HG02763 (cell line): ENCODE results near the gene BID.

Source experiments
- ATAC-seq: cut with Tn5 transposase; IDR thresholded peaks from one replicate; pipeline ENCODE4 v1.9.1; 2021; ENCODE audit warnings: mild to moderate bottlenecking, moderate library complexity; ENCODE audit not compliant: unreplicated experiment

Gene BID

DNA sequence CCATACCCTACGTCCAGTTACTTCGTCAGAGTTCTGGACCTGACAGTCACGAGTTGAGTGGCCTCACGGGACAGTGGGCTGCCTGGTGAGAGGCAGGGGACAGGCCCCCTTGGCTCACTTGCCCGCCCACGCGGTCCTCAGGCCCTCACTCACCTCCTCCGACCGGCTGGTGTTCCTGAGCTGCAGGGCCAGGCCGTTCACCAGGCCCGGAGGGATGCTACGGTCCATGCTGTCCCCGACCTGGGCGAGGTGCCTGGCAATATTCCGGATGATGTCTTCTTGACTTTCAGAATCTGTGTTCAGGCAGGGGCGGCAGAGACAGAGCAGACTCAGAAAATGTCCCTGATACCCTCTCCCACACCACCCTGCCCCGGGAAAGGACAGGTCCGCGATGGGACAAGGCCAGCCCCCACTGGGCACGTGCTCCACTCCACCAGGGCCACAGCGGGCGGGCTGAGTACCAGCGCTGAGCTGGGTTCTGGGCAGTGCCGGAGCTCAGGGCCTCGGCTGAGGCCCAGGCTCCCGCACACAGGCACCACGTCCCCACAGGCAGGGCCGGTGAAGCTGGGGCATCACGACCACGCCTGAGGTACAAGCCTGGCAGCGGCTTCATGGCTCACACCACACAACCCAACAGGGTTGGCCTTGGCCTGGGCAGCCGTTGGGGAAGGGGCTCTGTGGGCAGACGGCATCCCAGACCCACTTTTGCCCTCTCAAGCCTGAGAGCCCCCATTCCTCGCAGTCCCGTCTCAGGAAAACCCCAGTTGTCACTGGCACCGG is 34.9 kb downstream of the BID start:
- no peak for ATAC-seq

DNA sequence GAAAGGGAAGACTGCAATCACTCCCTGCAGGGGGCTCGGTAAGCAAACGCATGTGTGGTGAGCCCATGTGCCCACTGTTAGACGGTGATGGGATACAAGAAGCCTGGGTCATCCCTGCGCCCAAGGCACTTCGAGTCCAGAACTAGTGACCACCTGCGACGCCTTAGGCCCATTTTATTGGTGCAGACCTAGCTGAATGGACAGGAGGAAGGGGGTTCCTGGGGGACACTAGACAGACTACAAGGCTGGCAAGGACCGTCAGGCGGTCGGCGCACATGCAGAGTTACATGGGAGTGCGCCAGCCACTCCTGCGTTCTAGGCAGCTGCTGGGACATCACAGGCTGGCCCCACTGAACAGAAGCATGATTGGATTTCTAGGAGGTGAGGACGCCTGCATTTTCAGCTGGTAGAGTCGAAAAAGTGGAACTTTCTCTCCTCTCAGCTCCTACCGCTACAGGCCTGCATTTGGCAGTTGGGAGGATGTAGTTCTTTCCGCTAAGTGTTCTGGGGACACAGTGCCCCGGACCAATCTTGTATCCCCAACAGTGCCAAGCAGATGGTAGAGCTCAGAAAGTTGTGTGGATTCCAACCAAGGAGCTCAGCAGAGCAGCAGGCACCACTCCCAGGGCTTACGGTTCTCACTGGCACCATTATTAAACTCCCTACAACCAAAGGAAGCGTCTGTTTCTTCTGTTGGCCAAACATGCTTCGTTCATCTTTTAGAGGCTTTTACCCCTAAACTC is 35.7 kb downstream of the BID start:
- no peak for ATAC-seq

DNA sequence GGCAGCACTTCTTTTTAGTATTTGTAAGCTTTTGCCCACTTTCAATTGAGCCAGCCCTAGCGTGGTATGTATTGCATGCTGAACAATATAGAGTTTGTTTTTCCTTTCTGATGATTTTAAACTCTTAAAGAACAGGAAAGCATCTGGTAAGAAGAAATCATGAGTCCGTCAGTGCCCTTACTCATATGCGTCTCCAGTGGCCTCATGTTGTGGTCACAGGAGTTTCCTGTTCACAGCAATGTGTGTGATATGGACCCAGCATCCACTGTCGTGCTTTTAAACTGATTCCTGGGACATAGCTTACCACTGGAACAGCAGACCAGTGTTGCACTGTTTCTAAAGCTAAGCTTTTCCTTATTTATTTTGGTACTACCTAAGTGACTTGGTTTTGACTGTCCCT is 40.1 kb downstream of the BID start:
- no peak for ATAC-seq

DNA sequence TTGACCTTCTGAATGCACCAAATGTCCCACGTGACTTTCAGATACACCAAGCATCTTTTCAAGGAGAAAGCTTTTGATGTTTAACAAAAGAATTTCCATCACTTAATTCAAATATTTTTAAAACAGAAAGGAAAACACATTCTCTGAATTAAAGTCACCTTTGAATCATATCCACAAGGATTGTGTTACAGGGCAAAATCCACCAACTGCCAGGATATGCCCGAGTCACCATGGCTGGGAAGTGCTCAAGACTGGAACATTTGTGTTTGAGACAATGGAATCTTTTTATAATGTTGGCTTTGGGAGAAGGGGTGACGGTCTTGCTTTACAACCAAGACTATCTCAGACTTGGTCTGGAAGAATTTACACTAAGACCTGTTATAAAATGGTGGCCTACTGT is 40.8 kb downstream of the BID start:
- ATAC-seq = no peak

DNA sequence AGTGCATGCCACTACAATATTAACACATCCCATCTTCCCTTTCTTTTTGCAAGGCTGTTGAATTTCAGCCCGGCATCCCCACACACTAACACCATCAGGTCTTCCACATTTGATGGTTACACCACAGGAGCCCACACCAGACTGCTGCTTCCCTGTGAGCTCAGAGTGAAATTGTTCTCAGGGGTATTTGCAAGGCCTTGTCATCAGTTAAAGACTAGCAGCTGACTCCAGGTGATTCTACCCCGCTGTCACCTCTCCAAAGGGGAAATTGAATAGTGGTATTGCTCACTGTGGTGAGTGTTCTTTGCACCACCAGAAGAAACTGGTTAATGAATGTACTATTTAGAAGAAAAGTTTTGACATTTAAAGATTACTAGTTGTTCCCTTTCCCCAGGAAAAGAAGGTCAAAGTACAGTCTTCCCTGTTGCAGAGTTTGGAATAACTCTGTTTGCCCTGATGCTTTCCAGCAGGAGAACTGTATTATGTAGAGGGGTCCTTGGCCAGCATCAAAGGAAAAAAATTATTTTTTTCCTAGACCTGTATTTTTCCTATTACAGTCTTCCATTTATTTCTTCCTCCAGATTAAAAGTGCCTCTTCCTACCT is 41.9 kb downstream of the BID start:
- ATAC-seq = no peak

DNA sequence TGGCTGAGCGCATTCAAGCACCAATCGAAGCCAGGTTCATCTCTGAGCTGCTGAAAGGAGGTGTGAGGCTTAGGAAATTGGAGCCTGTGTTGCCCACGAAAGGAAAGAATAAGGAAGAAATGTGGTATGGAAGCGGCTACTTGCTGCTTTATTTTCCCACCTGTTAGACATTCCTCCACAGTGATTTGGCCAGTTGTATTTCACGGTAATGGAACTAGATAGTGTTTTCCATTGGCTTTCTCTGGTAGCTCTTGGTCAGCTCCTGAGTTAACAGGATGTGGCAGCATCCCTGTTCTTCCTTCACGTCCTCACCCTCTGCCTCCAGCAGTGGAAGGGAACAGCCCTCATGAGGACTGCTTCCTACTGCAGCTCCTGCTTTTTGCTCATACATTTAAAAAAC is 44.7 kb downstream of the BID start:
- no peak for ATAC-seq

DNA sequence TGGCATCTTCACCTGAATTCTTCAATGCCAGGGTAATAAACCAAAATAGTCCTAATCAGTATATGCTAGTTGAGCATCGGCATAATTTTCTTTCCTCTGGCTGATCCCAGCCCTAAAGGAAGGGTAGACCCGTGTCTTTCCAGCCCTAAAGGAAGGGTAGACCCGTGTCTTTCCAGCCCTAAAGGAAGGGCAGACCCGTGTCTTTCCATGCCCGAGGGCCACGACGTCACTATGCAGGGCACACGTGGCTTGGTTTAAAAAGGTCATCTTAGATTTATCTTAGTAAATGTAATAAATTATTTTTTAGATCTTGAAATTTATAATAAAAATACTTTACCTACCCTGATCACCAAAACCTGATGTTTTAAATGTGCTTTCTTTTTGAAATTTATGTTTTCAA is 45.5 kb downstream of the BID start:
- ATAC-seq = no peak

DNA sequence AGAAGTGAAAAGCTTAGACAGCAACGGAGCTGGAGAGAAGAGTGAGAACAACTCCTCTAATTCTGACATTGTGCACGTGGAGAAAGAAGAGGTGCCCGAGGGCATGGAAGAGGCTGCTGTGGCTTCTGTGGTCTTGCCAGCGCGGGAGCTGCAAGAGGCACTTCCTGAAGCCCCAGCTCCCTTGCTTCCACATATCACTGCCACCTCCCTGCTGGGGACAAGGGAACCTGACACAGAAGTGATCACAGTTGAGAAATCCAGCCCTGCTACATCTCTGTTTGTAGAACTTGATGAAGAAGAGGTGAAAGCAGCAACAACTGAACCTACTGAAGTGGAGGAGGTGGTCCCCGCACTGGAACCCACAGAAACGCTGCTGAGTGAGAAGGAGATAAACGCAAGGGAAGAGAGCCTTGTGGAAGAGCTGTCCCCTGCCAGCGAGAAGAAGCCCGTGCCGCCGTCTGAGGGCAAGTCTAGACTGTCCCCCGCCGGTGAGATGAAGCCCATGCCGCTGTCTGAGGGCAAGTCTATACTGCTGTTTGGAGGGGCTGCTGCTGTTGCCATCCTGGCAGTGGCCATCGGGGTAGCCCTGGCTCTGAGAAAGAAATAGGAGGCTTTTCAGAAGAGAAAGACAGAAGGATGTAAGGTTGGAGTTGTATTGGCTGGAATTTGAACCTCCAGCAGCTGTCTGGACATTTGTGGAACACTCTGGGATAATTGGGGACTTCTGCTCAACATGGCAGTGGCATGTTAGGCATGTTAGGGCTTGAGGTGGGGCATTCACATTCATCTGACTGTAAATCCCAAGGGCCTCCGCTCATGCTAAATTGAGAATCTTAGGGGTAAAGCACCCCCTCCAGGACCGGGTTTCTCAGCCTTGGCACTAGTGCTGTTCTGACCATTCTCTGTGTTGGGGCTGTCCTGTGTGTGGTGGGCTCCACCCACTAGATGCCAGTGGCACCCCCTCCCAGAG is 47.1 kb downstream of the BID start:
- ATAC-seq = no peak

DNA sequence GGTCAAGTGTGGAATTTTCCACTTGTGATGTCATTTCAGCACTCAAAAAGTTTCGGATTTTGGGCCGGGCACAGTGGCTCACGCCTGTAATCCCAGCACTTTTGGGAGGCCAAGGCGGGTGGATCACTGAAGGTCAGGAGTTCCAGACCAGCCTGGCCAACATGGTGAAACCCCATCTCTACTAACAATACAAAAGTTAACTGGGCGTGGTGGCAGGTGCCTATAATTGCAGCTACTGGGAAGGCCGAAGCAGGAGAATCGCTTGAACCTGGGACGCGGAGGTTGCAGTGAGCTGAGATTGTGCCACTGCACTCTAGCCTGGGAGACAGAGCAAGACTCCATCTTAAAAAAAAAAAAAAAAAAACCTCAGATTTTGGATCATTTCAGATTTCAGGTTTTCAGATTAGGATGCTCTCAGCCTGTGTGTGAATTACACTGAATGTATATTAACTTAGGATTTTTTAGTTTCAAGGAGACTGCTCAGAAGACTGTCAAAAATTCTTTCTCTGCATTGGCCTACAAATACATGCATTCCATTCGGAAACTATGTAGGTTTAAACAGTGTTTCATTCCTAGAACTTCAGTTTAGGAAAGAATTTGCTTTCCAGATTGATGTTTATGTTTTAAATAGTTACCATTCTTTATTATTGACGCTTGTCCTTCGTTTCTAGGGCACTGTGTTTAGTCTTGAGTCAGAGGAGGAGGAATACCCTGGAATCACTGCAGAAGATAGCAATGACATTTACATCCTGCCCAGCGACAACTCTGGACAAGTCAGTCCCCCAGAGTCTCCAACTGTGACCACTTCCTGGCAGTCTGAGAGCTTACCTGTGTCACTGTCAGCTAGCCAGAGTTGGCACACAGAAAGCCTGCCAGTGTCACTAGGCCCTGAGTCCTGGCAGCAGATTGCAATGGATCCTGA is 48.0 kb downstream of the BID start:
- ATAC-seq = no peak

DNA sequence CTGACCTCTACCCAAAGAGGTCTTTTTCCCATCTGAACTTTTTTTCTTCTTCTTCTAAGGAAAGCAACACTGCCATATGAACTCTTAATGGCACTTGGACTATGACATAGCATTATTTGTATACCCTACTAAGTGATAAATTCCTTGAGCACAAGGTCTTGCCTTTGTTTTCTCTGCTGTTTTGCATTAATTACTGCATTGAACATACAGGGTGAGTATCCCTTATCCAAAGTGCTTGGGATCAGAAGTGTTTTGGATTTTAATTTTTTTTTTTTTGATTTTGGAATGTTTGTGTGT is 48.8 kb downstream of the BID start:
- no peak for ATAC-seq

DNA sequence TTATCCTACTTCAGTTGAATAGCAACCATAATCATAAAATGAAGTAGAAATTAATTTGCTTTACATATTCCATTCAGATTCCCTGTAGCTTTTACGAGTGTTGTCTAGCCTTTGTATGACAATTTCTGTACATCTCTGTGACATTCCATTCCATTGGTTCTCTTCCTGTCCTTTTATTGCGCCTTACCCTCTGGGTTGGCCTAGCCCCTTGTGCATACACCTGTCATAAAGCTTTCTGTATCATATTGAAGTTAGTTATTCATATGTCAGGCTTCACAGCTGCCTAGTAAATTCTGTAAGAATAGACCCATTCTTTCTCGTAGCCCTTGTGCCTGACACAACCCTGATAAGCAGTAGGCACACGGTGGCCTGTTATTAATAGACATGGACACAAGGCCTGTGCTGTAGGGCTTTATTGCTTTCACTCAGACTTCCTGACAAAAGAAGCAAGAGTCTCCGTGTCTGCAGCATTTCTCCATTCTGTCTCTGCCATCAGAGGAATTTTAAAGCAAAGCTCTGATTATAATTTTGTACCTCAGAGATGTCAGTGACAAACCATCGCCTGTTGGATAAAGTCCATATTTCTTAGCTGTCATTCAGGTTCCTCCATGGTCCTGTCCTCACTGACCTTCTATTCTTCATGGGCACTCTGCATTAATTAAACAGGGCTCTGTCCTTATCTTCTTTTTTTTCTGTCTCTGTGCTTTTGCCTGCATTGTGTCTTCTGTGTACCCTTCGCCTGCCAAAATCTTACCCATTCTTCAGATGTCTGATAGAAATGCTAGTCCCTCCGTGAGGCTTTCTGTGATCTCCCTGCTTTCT is 49.4 kb downstream of the BID start:
- no peak for ATAC-seq

DNA sequence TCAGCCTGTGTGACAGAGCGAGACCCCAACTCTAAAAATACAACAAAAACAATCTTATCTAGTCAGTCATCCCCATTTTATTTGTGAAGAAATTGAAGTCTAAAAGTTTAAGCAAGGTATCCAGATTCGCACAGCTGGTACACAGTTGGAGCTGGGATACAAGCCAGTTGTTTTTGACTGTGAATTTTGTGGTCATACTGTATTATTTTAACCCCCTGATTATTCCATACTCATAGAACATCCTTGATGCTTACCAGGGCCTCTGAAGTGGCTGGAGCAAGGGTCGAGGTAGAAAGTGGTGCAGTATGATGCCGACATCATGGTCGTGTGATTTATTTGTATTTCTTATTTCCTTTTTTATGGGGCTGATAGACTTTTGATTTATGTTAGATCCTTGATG is 50.0 kb downstream of the BID start:
- no peak for ATAC-seq

DNA sequence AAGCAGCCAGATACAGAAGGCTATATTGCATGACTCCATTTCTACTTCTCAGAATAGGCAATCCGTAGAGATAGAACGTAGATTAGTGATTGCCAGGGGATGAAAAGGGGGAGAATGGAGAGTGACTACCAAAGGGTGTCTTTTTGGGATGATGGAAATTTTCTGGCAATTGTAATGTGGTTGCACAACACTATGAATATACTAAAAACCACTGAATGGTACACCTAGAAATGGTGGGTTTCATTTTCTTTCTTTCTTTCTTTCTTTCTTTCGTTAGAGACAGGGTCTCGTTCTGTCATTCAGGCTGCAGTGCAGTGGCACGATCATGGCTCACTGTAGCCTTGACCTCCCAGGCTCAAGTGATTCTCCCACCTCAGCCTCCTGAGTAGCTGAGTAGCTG is 54.4 kb downstream of the BID start:
- ATAC-seq = no peak

DNA sequence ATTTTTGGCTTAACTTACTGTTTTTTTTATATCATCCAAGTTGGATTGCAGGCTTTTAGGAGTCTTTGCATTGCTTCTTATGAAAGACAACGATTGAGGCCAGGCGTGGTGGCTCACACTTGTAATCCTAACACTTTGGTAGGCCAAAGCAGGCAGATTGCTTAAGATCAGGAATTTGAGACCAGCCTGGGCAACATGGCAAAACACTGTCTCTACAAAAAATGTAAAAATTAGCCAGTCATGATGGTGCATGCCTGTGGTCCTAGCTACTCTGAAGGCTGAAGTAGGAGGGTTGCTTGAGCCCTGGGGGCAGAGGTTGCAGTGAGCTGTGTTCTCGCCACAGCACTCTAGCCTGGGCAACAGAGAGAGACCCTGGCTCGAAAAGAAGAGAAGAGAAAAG is 56.6 kb downstream of the BID start:
- no peak for ATAC-seq

DNA sequence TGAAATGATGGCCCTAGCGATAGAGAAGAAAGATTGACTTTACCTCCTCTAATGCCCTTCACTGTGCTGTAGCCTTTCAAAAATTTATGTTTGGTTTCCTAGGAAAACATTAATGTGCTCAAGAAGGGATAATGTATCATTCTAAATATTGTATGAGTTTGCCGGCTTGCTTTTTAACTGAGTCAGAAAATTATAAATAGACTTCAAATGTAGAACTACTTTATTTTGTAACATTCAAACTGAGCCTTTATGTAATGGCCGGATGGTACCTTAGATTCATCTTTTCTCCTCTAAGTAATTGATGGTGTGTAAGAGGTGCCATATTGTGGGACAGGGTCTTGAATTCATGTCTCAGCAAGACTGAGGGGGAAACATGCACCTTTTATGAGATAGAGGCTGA is 57.7 kb downstream of the BID start:
- ATAC-seq = no peak

DNA sequence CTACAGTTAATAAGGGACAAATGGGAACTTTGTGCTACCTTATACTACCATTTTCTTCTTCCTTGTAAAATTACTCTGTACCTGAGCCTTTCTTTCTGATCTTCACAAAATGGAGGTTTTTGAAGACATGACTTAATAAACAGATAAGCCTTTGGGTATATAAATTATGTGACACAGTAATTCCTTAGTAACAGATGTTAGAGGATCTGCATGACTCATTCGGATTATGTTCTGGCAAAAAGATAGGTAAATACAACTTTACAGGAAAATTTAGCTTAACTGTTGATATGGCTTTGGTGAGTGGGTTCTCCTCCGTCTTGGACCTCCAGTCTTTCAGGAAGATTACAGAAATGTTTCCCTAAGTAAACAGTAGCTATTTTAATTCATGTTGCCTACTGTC is 61.8 kb downstream of the BID start:
- no peak for ATAC-seq

DNA sequence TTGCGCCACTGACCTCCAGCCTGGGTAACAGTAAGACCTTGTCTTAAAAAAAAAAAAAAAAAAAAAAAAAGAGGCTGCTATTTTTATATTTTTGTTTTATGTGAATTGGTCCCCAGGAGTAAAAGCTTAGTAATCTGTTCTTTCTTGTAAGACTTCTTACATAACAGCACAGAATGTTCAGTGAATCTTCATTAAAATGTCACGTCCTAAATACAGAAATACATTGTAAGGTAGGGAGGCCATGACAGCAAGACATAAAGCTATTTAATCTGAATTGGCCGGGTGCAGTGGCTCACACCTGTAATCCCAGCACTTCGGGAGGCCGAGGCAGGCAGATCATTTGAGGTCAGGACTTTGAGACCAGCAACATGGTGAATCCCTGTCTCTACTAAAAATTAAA is 64.2 kb downstream of the BID start:
- ATAC-seq = no peak

DNA sequence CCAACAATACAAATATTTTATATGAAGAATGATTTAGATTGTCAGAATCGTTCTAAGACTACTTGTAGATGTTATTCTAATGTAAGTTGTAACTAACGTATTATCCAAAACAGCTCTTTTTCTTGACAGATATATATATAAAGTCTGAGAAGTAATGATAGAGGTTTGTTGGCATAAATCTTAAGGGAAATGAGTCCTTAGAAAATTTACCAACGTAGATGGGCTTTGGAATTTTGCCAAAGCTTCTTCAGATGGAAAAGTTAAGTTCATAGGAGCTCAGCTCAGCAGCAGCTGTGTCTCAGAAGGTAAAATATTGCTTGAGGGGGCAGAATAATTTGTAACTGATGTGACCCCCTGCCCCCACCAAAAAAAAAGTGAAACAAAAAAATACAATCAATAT is 66.7 kb downstream of the BID start:
- ATAC-seq = no peak

DNA sequence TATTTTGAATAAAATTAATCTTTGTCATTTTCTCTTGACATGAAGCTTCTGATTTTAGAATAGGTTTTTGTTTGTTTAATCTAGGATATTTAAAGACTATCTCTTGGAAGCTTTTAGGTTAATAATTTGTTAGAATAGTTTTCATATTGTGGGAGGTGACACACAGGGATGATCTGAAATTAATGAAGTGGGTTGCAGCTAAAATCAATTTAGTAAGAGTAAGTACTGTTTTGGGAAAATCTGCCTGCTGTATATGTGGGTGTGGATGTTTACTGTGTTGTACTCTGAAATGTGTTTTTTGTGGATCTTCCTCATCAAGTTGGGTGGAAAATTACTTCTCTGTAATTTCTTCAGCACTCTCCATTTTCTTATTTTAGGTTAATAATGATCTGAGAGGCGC is 67.3 kb downstream of the BID start:
- no peak for ATAC-seq
